ENCODE data around the gene DCP1B. TPM values are rescaled to one million over a fixed set of nuclear protein-coding genes. Genes with fewer than 3 reads are reported as not detected.

The DCP1B gene
- total and polyA plus RNA-seq, 12 donors, result 12.4 to 47.9 (median 28.5) TPM

DNA sequence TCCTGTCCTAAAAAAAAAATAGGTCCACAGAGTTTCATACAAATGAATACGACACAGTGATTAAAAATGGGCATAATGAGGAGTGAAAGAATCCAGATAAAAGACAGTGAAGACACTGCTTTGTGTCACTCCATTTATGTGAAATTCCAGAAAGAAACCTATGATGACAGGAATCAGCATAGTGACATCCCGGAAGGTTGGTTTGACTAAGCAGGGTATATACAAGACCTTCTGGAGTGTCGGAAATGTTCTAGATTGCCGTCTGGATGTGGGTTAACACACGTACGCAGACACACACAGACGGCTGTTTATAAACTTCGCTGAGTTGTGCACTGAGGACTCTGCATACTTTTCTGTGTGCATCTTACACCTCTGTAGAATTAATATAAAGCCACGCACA, 72.6 kb downstream of the DCP1B start:
- intact Hi-C loops (cut with DNase I), result loop anchor here (5.0 to 10.0 kb wide), 3 partner anchors 124 to 287 kb away; no protein-coding TSS in a partner anchor
- Histone ChIP-seq H3K27ac (no peak overlapping the region), H3K4me1 (replicated peaks in 1 of 2) (peaks cover 9 to 15% of the 10 kb centered on the region in 2 donors)

DNA sequence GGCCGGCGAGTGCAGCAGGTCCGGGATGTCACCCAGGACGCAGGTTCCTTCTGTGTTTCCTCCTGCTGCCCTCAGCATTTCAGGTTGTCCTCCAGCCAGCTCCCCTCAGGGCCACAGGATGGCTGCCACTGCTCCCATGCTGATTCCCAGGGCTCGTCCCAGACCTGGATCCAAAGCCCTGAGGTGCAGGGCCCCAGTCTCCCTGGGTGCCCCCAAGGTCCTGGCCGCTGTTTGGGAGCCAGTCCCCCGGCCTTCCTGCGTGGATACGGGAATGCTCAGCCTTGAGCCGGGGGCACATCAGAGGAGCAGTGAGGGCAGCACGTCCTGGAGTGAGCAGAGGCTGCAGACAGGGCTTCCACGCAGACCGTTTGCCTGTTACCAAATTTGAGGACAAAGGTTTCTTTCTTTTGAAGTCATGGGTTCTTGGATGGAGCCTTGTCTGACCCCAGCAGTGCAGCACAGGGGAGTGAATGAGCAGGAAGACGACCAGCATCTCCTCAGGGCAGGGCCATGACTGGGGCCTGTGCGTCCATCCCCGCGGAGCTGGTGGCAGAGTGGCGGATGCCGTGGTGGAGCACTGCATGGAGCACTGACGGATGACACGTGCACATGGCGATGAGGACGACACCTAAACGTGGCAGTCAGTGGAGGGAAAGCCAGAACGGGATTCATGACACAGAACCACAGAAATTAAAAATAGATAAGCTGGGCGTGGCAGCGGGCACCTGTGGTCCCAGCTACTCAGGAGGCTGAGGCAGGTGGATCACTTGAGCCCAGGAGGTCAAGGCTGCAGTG, 73.3 kb downstream of the DCP1B start:
- no peak for TF ChIP-seq POLR2A (IDR thresholded peaks at IDR 0.05)
- TF ChIP-seq, protein P1, sequence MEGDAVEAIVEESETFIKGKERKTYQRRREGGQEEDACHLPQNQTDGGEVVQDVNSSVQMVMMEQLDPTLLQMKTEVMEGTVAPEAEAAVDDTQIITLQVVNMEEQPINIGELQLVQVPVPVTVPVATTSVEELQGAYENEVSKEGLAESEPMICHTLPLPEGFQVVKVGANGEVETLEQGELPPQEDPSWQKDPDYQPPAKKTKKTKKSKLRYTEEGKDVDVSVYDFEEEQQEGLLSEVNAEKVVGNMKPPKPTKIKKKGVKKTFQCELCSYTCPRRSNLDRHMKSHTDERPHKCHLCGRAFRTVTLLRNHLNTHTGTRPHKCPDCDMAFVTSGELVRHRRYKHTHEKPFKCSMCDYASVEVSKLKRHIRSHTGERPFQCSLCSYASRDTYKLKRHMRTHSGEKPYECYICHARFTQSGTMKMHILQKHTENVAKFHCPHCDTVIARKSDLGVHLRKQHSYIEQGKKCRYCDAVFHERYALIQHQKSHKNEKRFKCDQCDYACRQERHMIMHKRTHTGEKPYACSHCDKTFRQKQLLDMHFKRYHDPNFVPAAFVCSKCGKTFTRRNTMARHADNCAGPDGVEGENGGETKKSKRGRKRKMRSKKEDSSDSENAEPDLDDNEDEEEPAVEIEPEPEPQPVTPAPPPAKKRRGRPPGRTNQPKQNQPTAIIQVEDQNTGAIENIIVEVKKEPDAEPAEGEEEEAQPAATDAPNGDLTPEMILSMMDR (IDR thresholded peaks at IDR 0.05), result no peak
- H3K27ac ChIP-seq, result no peak overlapping the region
- H3K4me1 ChIP-seq (replicated peaks in 1 of 2), result peaks cover 5 to 11% of the 10 kb centered on the region in 2 donors
- intact Hi-C loops (cut with DNase I), result loop anchor here (5.0 to 10.0 kb wide), 3 partner anchors 124 to 286 kb away; no protein-coding TSS in a partner anchor
- H3K4me3 ChIP-seq, result no peak overlapping the region
- H3K9me3 ChIP-seq (replicated peaks in 1 of 3), result no peaks in the 10 kb centered on the region
- 88 to 92% (median 90%) methylated on average over 24 to 27 of the region's 27 CpGs for WGBS, 4 donors
- no peaks in the 10 kb centered on the region for H3K36me3 ChIP-seq (replicated peaks in 1 of 2)
- DNase-seq, result peak in 4 of 7 donors; percentile 8 to 48 (median 15)
- no peaks in the 10 kb centered on the region for H3K27me3 ChIP-seq

More for the DNA sequence above, 72.6 kb downstream of the DCP1B start:
- WGBS, 4 donors, result 87 to 96% (median 92%) methylated on average over 9 of the region's 9 CpGs
- Histone ChIP-seq H3K4me3 (no peak overlapping the region), H3K36me3 (replicated peaks in 1 of 2) (no peaks in the 10 kb centered on the region), H3K27me3 (no peaks in the 10 kb centered on the region), H3K9me3 (replicated peaks in 1 of 3) (no peaks in the 10 kb centered on the region)
- TF ChIP-seq, protein P1 (IDR thresholded peaks at IDR 0.05), result no peak
- no peak for TF ChIP-seq POLR2A (IDR thresholded peaks at IDR 0.05)
- DNase-seq, result peak in 4 of 7 donors; percentile 3 to 13 (median 10)

DNA sequence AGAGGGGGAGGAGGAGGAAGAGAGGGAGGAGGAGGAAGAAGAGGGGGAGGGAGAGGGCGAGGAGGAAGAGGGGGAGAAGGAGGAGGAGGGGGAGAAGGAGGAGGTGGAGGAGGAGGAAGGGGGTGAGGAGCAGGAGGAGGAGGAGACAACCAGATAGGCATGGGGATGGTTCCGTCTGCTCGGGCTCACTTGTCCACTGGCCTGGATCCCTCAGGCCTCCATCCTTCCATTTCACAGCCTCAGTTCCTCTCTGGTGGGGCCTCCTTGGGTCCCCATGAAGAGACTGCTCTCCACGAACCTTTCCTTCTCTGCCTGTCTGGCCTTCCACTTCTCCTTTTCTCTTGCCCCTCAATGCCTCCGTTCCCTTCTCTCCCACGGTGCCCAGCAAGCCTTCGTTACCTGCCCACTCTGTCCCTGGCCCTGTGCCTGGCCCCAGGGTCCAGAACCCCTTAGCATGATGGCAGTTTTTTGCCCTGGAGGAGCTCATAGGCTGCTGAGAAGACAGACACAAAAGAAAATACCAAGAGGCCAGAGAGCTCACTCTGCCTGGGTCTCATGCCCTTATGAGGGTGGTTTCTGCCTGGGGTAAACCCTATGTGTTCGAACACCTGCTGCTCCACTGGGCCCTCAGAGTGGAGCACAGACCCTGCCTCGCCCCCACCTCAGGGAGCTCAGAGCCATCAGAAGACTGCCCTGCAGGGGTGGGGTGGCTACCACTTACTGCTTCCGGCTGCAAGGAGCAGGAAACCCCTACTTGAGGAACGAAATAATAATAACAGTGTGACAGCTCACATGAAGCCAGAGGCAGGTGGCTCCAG, 74.1 kb downstream of the DCP1B start:
- H3K27ac ChIP-seq, result no peak overlapping the region
- no peak overlapping the region for H3K4me3 ChIP-seq
- peaks cover 3 to 8% of the 10 kb centered on the region in 2 donors for H3K4me1 ChIP-seq (replicated peaks in 1 of 2)
- intact Hi-C loops (cut with DNase I), result loop anchor here (5.0 to 10.0 kb wide), 3 partner anchors 123 to 285 kb away; no protein-coding TSS in a partner anchor
- TF ChIP-seq, protein P1 (IDR thresholded peaks at IDR 0.05), result no peak
- no peak for TF ChIP-seq POLR2A (IDR thresholded peaks at IDR 0.05)
- no peaks in the 10 kb centered on the region for H3K27me3 ChIP-seq
- no peaks in the 10 kb centered on the region for H3K9me3 ChIP-seq (replicated peaks in 1 of 3)
- peak in 4 of 7 donors; percentile 5 to 28 (median 13) for DNase-seq
- 63 to 85% (median 79%) methylated on average over 9 to 11 of the region's 11 CpGs for WGBS, 4 donors
- H3K36me3 ChIP-seq (replicated peaks in 1 of 2), result no peaks in the 10 kb centered on the region
